ENCODE data around the gene PFKFB3.
A peak's percentile ranks its signal among the peaks of the same experiment; 100 is the strongest.

PFKFB3 gene
- long read RNA-seq, full-length matches to known transcripts: 23 of 93 reads
- long read RNA-seq, partial matches to known transcripts: 9 of 93 reads
- long read RNA-seq, other reads (novel, unspliced or antisense): 61 of 93 reads

DNA sequence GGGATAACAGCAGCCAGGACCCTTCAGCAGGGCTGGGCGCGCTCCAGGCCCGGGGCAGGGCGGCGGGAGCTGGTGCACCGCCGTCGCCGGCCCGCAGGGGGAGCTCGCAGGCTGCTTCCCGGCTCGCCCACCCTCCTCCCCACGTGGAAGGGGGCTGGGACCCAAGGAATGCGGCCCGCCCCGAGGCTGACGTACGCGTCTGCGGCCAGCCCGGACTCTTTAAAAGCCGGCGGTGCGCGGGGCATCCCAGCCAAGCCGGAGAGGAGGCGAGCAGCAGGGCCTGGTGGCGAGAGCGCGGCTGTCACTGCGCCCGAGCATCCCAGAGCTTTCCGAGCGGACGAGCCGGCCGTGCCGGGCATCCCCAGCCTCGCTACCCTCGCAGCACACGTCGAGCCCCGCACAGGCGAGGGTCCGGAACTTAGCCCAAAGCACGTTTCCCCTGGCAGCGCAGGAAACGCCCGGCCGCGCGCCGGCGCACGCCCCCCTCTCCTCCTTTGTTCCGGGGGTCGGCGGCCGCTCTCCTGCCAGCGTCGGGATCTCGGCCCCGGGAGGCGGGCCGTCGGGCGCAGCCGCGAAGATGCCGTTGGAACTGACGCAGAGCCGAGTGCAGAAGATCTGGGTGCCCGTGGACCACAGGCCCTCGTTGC is at the start of gene PFKFB3:
Gene PFKFB3 (plus strand): TSS at position 249 of the 647 bp plus-strand sequence. CDS start 329 bp downstream, at position 578.
- DNase-seq (ENCODE audit: low read depth in 1 of 2, low spot score in 1 of 2): peak; percentile 55 to 70
- TF ChIP-seq POLR2AphosphoS5 (IDR thresholded peaks at IDR 0.05; ENCODE audit: low read depth) (peak; percentile 53; the same call in 1 of the 2 replicates), GABPA (IDR thresholded peaks at IDR 0.05; ENCODE audit: low read depth) (no peak), SPI1 (IDR thresholded peaks at IDR 0.05; ENCODE audit: borderline replicate concordance, low read depth) (no peak)
- TF ChIP-seq, protein P1, sequence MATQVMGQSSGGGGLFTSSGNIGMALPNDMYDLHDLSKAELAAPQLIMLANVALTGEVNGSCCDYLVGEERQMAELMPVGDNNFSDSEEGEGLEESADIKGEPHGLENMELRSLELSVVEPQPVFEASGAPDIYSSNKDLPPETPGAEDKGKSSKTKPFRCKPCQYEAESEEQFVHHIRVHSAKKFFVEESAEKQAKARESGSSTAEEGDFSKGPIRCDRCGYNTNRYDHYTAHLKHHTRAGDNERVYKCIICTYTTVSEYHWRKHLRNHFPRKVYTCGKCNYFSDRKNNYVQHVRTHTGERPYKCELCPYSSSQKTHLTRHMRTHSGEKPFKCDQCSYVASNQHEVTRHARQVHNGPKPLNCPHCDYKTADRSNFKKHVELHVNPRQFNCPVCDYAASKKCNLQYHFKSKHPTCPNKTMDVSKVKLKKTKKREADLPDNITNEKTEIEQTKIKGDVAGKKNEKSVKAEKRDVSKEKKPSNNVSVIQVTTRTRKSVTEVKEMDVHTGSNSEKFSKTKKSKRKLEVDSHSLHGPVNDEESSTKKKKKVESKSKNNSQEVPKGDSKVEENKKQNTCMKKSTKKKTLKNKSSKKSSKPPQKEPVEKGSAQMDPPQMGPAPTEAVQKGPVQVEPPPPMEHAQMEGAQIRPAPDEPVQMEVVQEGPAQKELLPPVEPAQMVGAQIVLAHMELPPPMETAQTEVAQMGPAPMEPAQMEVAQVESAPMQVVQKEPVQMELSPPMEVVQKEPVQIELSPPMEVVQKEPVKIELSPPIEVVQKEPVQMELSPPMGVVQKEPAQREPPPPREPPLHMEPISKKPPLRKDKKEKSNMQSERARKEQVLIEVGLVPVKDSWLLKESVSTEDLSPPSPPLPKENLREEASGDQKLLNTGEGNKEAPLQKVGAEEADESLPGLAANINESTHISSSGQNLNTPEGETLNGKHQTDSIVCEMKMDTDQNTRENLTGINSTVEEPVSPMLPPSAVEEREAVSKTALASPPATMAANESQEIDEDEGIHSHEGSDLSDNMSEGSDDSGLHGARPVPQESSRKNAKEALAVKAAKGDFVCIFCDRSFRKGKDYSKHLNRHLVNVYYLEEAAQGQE (IDR thresholded peaks at IDR 0.05; ENCODE audit: insufficient replicate concordance, low read depth): no peak
- TF ChIP-seq, protein P2, sequence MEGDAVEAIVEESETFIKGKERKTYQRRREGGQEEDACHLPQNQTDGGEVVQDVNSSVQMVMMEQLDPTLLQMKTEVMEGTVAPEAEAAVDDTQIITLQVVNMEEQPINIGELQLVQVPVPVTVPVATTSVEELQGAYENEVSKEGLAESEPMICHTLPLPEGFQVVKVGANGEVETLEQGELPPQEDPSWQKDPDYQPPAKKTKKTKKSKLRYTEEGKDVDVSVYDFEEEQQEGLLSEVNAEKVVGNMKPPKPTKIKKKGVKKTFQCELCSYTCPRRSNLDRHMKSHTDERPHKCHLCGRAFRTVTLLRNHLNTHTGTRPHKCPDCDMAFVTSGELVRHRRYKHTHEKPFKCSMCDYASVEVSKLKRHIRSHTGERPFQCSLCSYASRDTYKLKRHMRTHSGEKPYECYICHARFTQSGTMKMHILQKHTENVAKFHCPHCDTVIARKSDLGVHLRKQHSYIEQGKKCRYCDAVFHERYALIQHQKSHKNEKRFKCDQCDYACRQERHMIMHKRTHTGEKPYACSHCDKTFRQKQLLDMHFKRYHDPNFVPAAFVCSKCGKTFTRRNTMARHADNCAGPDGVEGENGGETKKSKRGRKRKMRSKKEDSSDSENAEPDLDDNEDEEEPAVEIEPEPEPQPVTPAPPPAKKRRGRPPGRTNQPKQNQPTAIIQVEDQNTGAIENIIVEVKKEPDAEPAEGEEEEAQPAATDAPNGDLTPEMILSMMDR (IDR thresholded peaks at IDR 0.05; ENCODE audit: insufficient read depth, low read length): peak; percentile 19
- peak within 1 kb of the TSS; percentile 37 for H3K27ac ChIP-seq (replicated peaks)
- H3K27me3 ChIP-seq (ENCODE audit: insufficient read depth, poor library complexity, severe bottlenecking): no peaks in the 10 kb centered on the region
- H3K4me3 ChIP-seq (replicated peaks; ENCODE audit: insufficient read depth, low read length): peak within 1 kb of the TSS; percentile 57

DNA sequence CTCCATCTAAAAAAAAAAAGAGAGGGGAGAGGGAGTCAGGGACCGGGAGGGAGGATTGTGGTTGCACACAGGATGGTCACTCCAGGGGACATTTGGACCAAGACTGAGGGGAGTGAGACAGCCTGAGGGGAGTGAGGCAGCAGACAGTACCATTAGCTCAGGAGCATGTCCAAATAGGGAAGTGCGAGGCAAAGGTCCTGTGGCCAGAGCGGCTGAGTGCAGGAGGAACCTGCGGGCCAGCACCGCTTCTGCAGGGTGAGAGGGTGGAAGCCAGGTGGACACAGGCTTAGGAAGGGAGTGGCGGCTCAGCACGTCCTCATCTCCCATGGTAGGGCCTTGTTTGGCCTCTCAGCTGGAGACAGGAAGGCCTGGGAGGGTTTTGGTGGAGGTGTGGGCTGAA is 48.9 kb upstream of the PFKFB3 start:
- no peak overlapping the region for H3K4me3 ChIP-seq (replicated peaks; ENCODE audit: insufficient read depth, low read length)
- TF ChIP-seq, protein P1 (IDR thresholded peaks at IDR 0.05; ENCODE audit: insufficient replicate concordance, low read depth): no peak
- TF ChIP-seq POLR2AphosphoS5 (IDR thresholded peaks at IDR 0.05; ENCODE audit: low read depth): no peak
- no peak for TF ChIP-seq SPI1 (IDR thresholded peaks at IDR 0.05; ENCODE audit: borderline replicate concordance, low read depth)
- TF ChIP-seq, protein P2 (IDR thresholded peaks at IDR 0.05; ENCODE audit: insufficient read depth, low read length): no peak
- no peak for TF ChIP-seq GABPA (IDR thresholded peaks at IDR 0.05; ENCODE audit: low read depth)
- DNase-seq (ENCODE audit: low read depth in 1 of 2, low spot score in 1 of 2): no peak
- H3K27me3 ChIP-seq (ENCODE audit: insufficient read depth, poor library complexity, severe bottlenecking): no peaks in the 10 kb centered on the region
- H3K27ac ChIP-seq (replicated peaks): no peak overlapping the region

GRCh38 chr10:6154566-6154965 is 48.2 kb upstream of the PFKFB3 start:
- H3K27ac ChIP-seq (replicated peaks): no peak overlapping the region
- no peak for DNase-seq (ENCODE audit: low read depth in 1 of 2, low spot score in 1 of 2)
- H3K4me3 ChIP-seq (replicated peaks; ENCODE audit: insufficient read depth, low read length): no peak overlapping the region
- TF ChIP-seq, protein P1 (IDR thresholded peaks at IDR 0.05; ENCODE audit: insufficient replicate concordance, low read depth): no peak
- TF ChIP-seq SPI1 (IDR thresholded peaks at IDR 0.05; ENCODE audit: borderline replicate concordance, low read depth): no peak
- TF ChIP-seq, protein P2 (IDR thresholded peaks at IDR 0.05; ENCODE audit: insufficient read depth, low read length): no peak
- TF ChIP-seq GABPA (IDR thresholded peaks at IDR 0.05; ENCODE audit: low read depth): no peak
- no peak for TF ChIP-seq POLR2AphosphoS5 (IDR thresholded peaks at IDR 0.05; ENCODE audit: low read depth)
- H3K27me3 ChIP-seq (ENCODE audit: insufficient read depth, poor library complexity, severe bottlenecking): no peaks in the 10 kb centered on the region

Measured in HL-60 (cell line).